Melanocyte of skin (primary cell): ENCODE results near the gene LYG1. TPM values are rescaled to one million over a fixed set of nuclear protein-coding genes. Genes with fewer than 3 reads are reported as not detected.

Experiments used
- total RNA-seq, 2 donors: library from RNA; depleted of rRNA; stranded (reverse); fragments of >200 nt; gene quantifications; 2 replicates each; pipeline ENCODE4 v1.2.3, GENCODE V29; 2012

LYG1 gene
- not detected for total RNA-seq

GRCh38 chr2:99301097-99301496, at the start of gene LYG1:
Gene LYG1, minus strand, starts transcription at chr2:99301197. Its CDS starts 5,527 bp downstream, at chr2:99295670.

GRCh38 chr2:99337113-99338028, 36.4 kb upstream of the LYG1 start, which contains the start of gene EIF5B:
Gene EIF5B, plus strand, starts transcription at chr2:99337389. Its CDS starts 166 bp downstream, at chr2:99337555.

GRCh38 chr2:99335911-99336803, 35.2 kb upstream of the LYG1 start, which contains the start of gene TXNDC9:
Gene TXNDC9, minus strand, starts transcription at chr2:99336333. Its CDS starts 3,123 bp downstream, at chr2:99333210.

DNA sequence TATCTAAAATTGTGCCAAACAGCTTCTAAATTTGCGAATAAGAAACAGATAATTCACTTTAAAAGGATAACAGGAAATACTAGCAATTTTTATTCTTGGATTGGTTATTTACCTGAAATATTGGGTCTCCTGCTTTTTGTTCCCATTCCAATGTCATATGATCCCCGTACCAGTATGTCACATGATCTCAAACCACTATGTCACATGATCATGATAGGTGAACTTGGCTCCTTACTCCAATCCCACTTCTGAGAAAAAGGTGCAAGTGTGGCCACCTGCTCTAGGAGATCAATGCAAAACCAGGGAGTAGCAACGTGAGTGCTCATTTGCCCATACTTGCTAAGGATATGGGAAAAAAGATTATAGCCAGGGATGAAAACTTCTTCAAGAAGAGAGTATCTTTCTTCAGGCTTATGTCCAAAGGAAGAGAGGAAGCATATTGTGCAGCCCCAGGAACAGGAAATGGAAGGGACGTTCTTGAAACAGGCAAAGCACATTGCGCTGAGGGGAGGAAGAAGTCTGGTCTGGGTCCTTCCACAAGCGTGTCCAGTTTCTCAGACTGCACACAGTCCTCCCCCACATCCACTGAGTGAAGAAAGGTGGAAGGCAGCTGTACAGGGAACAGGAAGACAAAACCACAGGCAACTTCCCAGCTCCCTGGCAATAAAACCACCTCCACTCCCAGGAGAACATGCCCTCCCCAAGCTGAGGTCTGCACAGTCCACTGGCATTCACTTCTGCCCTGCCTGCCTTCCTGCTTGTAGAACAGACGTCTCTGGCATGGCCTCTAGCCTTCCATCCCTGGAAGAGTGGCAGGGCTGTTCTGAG, 45.3 kb downstream of the LYG1 start, which contains the start of gene LYG2:
Gene LYG2, minus strand, starts transcription at position 176 of the 828 bp plus-strand sequence. CDS start 1,406 bp downstream, outside the sequence.

Other genes with a start within 250 kb of the LYG1 start
- gene C2orf15, start 159.5 kb downstream of the LYG1 start, total RNA-seq = under 1 TPM in 1 of 2 donors, not detected in 1; 0.34 TPM
- 1 to 10 TPM; 4.0 to 6.2 TPM for gene TSGA10, start 146.3 kb downstream of the LYG1 start, total RNA-seq
- 1 to 10 TPM; 3.7 to 5.9 TPM for gene LIPT1, start 146.2 kb downstream of the LYG1 start, total RNA-seq
- 10 to 100 TPM; 20.6 to 21.3 TPM for gene MITD1, start 120.1 kb downstream of the LYG1 start, total RNA-seq
- 10 to 100 TPM; 26.8 to 55.9 TPM for gene MRPL30, start 120.0 kb downstream of the LYG1 start, total RNA-seq
- not detected for gene LYG2, start 45.5 kb downstream of the LYG1 start, total RNA-seq
- 10 to 100 TPM; 74.0 to 94.2 TPM for gene TXNDC9, start 35.1 kb upstream of the LYG1 start, total RNA-seq
- gene EIF5B, start 36.2 kb upstream of the LYG1 start, total RNA-seq = 10 to 100 TPM; 16.9 to 20.6 TPM
- 10 to 100 TPM; 27.9 to 29.0 TPM for gene REV1, start 188.8 kb upstream of the LYG1 start, total RNA-seq